Gastrocnemius medialis (tissue), 4 donors: ENCODE measurements around the gene KIAA1549.

Source experiments
- POLR2A ChIP-seq, 2 donors: fragments of 450-650 bp; IDR thresholded peaks; one replicate each; pipeline ENCODE4 v1.6.1; 2017; ENCODE audit warnings: antibody characterized with exemption in 2 of 2, mild to moderate bottlenecking in 2 of 2, moderate library complexity in 2 of 2
- TF ChIP-seq, protein P1 (sequence below), 5 experiments: fragments of 450-650 bp in 3 of 5; fragments of 200-600 bp in 2 of 5; sonication (generic) in 2 of 5; IDR thresholded peaks in 4 of 5; conservative IDR thresholded peaks in 1 of 5; 1 replicate in 4 of 5; 2 replicates in 1 of 5; pipeline ENCODE4 v1.5.1; 2016 to 2019; ENCODE audit warnings: antibody characterized with exemption in 5 of 5, mild to moderate bottlenecking in 3 of 5, moderate library complexity in 3 of 5

DNA sequence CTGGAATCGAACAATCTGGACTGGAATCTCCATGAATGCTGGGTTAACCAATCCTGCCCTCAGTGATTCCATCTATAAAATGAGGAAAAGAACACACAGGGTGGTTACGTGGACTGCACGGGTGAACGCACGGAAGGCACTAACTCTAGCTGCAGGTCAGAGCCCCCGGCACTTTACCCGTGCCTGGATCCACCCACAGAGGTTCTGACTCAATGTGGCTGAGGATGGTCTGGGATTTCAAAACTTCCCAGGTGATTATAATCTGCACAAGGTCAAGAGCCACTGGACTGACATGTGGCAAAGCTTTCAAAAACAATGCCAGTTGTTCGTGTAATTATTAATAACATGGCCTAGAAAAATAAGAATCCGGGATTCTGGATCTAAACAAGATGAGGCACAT, 29.2 kb downstream of the KIAA1549 start:
- TF ChIP-seq, protein P1, sequence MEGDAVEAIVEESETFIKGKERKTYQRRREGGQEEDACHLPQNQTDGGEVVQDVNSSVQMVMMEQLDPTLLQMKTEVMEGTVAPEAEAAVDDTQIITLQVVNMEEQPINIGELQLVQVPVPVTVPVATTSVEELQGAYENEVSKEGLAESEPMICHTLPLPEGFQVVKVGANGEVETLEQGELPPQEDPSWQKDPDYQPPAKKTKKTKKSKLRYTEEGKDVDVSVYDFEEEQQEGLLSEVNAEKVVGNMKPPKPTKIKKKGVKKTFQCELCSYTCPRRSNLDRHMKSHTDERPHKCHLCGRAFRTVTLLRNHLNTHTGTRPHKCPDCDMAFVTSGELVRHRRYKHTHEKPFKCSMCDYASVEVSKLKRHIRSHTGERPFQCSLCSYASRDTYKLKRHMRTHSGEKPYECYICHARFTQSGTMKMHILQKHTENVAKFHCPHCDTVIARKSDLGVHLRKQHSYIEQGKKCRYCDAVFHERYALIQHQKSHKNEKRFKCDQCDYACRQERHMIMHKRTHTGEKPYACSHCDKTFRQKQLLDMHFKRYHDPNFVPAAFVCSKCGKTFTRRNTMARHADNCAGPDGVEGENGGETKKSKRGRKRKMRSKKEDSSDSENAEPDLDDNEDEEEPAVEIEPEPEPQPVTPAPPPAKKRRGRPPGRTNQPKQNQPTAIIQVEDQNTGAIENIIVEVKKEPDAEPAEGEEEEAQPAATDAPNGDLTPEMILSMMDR (IDR thresholded peaks at IDR 0.05 in 4 of 5, conservative IDR thresholded peaks at IDR 0.05 in 1 of 5): no peak
- no peak for TF ChIP-seq POLR2A (IDR thresholded peaks at IDR 0.05)
